Erythroblast (primary cell): ENCODE measurements around the gene DAP.

Experiments used
- GATA1 ChIP-seq: IDR thresholded peaks from 2 replicates; pipeline ENCODE4 v1.6.1; 2011; ENCODE audit warnings: low read depth, mild to moderate bottlenecking, control low read depth, low read length, moderate library complexity
- POLR2A ChIP-seq: IDR thresholded peaks from 2 replicates; pipeline ENCODE4 v1.6.1; 2011; ENCODE audit warnings: mild to moderate bottlenecking, low read length

DNA sequence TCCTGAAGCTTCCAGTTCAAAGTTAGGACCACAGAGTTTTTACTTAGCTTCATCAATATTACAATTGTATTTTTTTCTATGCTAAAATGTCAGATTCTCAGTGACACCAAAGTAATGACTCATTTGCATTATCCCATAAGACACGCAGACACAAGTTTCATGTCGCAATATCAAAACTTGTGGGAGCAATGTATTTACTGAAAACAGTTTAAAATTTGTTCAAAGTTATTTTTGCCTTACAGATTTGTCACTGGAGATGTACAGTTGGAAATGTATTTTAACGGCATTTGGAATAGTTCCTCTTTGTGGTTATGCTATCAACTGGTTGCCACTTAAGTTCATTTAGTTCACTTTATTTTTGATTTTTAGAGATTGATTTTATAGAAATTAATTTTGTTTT lies 36.2 kb upstream of the DAP start:
- TF ChIP-seq GATA1: no peak
- no peak for TF ChIP-seq POLR2A
